Measurements from ENCODE around the gene SCUBE1. TPM values are rescaled to one million over a fixed set of nuclear protein-coding genes. Genes with fewer than 3 reads are reported as not detected.

Gene SCUBE1
- total RNA-seq, 1 experiment from 2014 or later, result not detected

DNA sequence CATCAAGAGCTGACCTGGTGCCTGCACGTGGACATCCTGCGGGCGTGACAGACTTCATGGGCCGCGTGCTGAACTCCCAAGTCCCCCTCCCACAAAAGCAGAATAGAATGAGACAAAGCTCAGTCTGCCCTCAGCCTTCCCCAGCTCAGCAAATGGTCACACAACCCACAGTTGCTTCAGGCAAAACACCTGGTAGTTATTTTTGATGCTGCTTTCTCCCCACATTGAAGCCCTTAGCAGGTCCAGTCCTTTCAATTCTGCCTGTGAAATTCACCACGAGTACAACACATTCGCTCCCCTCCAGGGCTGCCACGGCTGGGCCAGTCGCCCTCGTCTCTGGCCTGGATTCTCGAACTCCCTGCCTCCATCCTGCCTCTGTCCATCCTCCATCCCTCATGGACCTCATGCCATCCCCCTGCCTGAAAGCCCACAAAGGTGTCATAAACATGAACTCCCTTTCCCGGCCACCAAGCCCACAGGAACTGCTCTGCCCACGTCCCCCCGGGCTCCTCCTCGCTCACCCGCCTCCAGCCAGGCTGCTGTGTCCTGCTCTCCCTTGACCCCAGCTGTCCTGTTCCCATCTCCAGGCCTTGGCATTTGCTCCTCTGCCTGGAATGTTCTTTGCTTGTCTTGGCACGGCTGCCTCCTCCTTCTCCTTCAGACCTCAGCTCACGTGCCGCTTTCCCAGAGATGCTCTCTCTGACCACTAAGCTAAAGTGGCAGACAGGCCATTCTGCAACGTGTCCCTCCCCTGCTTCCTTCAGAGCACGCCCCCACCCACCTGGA is 42.1 kb downstream of the SCUBE1 start:
- BruUV-seq (replicated peaks), result no TSS peak
- Histone ChIP-seq H3K9me3 (ENCODE audit: control insufficient read depth, insufficient read depth, low read depth, low read length) (no peaks in the 10 kb centered on the region), H3K4me3 (ENCODE audit: low read depth in 2 of 2, low read length in 2 of 2) (no peak overlapping the region), H3K27ac (ENCODE audit: low read length) (no peak overlapping the region), H3K4me1 (ENCODE audit: control insufficient read depth, insufficient read depth, low read length) (no peaks in the 10 kb centered on the region), H3K36me3 (ENCODE audit: control insufficient read depth, insufficient read depth, low read length) (no peaks in the 10 kb centered on the region), H3K27me3 (ENCODE audit: control insufficient read depth, insufficient read depth, low read length) (no peaks in the 10 kb centered on the region)
- intact Hi-C loops (cut with micrococcal nuclease; ENCODE audit: unreplicated experiment) (no loop called here), in situ Hi-C loops (cut with HindIII; ENCODE audit: low pct_unique_long_range_greater_than_20kb, low sequenced_read_pairs) (no loop called here)
- no peak for ATAC-seq
- TF ChIP-seq POLR2AphosphoS5 (IDR thresholded peaks at IDR 0.05; ENCODE audit: low read depth, low read length) (no peak), TCF7L2 (IDR thresholded peaks at IDR 0.05; ENCODE audit: low read depth, low read length) (no peak), SIN3A (IDR thresholded peaks at IDR 0.05; ENCODE audit: borderline replicate concordance, insufficient read depth, low read depth, low read length) (no peak)
- TF ChIP-seq, protein P1, sequence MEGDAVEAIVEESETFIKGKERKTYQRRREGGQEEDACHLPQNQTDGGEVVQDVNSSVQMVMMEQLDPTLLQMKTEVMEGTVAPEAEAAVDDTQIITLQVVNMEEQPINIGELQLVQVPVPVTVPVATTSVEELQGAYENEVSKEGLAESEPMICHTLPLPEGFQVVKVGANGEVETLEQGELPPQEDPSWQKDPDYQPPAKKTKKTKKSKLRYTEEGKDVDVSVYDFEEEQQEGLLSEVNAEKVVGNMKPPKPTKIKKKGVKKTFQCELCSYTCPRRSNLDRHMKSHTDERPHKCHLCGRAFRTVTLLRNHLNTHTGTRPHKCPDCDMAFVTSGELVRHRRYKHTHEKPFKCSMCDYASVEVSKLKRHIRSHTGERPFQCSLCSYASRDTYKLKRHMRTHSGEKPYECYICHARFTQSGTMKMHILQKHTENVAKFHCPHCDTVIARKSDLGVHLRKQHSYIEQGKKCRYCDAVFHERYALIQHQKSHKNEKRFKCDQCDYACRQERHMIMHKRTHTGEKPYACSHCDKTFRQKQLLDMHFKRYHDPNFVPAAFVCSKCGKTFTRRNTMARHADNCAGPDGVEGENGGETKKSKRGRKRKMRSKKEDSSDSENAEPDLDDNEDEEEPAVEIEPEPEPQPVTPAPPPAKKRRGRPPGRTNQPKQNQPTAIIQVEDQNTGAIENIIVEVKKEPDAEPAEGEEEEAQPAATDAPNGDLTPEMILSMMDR (IDR thresholded peaks at IDR 0.05), result no peak
- TF ChIP-seq, protein P2, sequence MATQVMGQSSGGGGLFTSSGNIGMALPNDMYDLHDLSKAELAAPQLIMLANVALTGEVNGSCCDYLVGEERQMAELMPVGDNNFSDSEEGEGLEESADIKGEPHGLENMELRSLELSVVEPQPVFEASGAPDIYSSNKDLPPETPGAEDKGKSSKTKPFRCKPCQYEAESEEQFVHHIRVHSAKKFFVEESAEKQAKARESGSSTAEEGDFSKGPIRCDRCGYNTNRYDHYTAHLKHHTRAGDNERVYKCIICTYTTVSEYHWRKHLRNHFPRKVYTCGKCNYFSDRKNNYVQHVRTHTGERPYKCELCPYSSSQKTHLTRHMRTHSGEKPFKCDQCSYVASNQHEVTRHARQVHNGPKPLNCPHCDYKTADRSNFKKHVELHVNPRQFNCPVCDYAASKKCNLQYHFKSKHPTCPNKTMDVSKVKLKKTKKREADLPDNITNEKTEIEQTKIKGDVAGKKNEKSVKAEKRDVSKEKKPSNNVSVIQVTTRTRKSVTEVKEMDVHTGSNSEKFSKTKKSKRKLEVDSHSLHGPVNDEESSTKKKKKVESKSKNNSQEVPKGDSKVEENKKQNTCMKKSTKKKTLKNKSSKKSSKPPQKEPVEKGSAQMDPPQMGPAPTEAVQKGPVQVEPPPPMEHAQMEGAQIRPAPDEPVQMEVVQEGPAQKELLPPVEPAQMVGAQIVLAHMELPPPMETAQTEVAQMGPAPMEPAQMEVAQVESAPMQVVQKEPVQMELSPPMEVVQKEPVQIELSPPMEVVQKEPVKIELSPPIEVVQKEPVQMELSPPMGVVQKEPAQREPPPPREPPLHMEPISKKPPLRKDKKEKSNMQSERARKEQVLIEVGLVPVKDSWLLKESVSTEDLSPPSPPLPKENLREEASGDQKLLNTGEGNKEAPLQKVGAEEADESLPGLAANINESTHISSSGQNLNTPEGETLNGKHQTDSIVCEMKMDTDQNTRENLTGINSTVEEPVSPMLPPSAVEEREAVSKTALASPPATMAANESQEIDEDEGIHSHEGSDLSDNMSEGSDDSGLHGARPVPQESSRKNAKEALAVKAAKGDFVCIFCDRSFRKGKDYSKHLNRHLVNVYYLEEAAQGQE (IDR thresholded peaks at IDR 0.05; ENCODE audit: insufficient read depth in 1 of 2, low read depth in 2 of 2, low read length in 1 of 2), result no peak
- CTCF ChIA-PET, result no interaction called here
- POLR2A ChIA-PET, result no interaction called here
- DNase-seq (ENCODE audit: low read depth, low spot score), result no peak

DNA sequence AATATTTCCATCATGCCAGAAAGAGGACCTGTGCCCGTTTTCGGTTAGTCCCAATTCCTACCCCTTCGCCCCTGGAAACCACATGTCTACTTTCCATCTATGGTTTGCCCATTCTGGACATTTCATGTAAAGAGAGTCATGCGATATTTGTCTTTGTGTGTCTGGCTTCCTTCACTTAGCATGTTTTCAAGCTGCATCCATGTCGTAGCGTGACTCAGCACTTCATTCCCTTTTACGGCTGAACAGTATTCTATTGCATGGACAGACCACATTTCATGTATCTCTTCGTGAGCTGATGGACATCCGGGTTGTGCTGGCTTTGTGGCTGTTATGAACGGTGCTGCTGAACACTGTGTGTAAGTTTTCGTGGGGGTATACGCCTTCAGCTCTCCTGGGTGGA is 43.4 kb downstream of the SCUBE1 start:
- ATAC-seq (no peak), DNase-seq (ENCODE audit: low read depth, low spot score) (no peak)
- intact Hi-C loops (cut with micrococcal nuclease; ENCODE audit: unreplicated experiment) (no loop called here), in situ Hi-C loops (cut with HindIII; ENCODE audit: low pct_unique_long_range_greater_than_20kb, low sequenced_read_pairs) (no loop called here)
- Histone ChIP-seq H3K36me3 (ENCODE audit: control insufficient read depth, insufficient read depth, low read length) (no peaks in the 10 kb centered on the region), H3K27me3 (ENCODE audit: control insufficient read depth, insufficient read depth, low read length) (no peaks in the 10 kb centered on the region), H3K4me1 (ENCODE audit: control insufficient read depth, insufficient read depth, low read length) (no peaks in the 10 kb centered on the region), H3K27ac (ENCODE audit: low read length) (no peak overlapping the region), H3K4me3 (ENCODE audit: low read depth in 2 of 2, low read length in 2 of 2) (no peak overlapping the region), H3K9me3 (ENCODE audit: control insufficient read depth, insufficient read depth, low read depth, low read length) (no peaks in the 10 kb centered on the region)
- TF ChIP-seq, protein P2 (IDR thresholded peaks at IDR 0.05; ENCODE audit: insufficient read depth in 1 of 2, low read depth in 2 of 2, low read length in 1 of 2), result no peak
- no peak for TF ChIP-seq TCF7L2 (IDR thresholded peaks at IDR 0.05; ENCODE audit: low read depth, low read length)
- TF ChIP-seq, protein P1 (IDR thresholded peaks at IDR 0.05), result no peak
- no peak for TF ChIP-seq POLR2AphosphoS5 (IDR thresholded peaks at IDR 0.05; ENCODE audit: low read depth, low read length)
- no peak for TF ChIP-seq SIN3A (IDR thresholded peaks at IDR 0.05; ENCODE audit: borderline replicate concordance, insufficient read depth, low read depth, low read length)
- ChIA-PET CTCF (no interaction called here), POLR2A (no interaction called here)
- BruUV-seq (replicated peaks), result no TSS peak
